GM19438 (cell line): ENCODE results near the gene NAA15.
"Not testable (repeated sequence)": the region's sequence is repeated elsewhere in the genome, so short reads cannot be mapped to it uniquely, and the experiment has no call there.

ENCODE experiments used
- ATAC-seq: cut with Tn5 transposase; IDR thresholded peaks from one replicate; pipeline ENCODE4 v1.9.1; 2021; ENCODE audit warnings: low read depth; ENCODE audit not compliant: unreplicated experiment

The NAA15 gene

GRCh38 chr4:139295942-139296299 lies 5.4 kb upstream of the NAA15 start:
- ATAC-seq = no peak

DNA sequence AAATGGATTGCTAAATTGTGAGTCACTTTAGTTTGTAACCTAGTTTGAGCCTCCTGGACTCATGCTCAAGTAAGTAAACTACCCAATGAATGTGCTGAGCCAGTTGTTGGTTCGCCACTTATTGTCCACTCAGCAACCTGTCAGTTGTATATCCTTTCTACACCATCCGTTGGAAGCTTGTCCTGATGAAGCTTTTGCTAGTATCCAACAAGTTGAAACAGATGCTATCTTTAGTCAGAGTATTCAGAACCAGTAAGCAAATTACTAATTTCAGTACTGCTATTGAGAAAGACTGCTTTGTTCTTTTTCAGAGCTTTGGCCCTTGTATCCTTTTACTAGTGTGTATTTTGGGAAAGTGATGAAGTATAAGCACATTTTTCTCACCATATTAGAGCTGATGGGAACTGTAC lies 4.3 kb upstream of the NAA15 start:
- no peak for ATAC-seq

DNA sequence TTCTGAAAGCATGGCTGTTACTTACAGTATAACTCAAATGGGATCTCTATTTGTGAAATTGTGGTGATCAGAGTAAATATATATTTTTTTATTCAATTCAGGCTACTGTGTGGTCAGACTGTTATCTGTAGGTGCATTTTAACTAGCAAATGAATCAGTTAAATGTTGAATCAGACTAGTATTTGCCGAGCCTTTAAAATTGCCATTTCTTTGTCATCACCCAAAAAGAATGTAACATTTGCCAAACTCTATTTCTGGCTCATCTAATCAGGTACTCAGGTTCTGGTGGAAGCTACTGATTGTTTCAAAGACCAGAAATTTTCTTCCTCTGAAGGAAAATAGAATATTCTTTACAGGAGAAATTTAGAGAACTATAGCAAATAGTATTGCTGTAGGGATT lies 1.8 kb upstream of the NAA15 start:
- ATAC-seq = no peak

DNA sequence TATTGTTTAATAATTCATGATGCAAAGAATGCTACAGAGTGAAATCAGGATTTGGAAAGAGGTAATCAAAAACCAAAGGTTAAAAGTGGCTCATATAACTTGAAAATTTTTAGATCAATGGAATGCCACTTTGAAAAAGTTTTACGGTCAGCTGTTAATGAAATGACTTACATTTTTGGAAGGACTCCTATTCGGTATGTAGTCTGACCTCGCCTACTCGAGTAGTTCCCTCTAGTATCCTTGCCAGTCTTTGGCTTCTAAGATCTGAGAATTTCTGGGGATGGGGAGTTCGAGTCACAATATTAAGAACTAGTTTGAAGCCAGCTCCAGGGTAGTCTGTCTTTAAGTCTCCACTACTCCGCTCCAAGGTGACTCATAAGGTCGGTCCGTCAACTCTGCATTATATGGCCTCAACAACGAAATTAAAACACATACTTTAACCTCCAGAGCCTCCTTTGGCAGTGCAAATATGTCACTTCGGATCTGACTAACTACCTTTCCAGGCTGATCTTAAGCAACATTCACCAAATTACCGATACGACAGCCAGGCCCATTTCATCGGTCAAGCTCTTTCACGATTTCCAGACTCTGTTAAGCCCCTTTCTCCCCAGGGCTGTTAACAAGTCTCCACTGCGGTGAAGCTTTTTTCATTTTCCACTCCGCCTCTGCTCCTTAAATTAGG lies 733 bp upstream of the NAA15 start:
- ATAC-seq = peak; percentile 11

- ATAC-seq = peak; percentile 29
Measured at GRCh38 chr4:139301821-139302611, 711 bp downstream of the NAA15 start, which contains the start of gene NDUFC1. TSS of gene NDUFC1 (minus strand) at chr4:139302477. CDS start at chr4:139295798, 6,679 bp downstream.

GRCh38 chr4:139304920-139305319 lies 3.6 kb downstream of the NAA15 start:
- ATAC-seq = no peak

GRCh38 chr4:139311909-139312308 lies 10.6 kb downstream of the NAA15 start:
- ATAC-seq = no peak

DNA sequence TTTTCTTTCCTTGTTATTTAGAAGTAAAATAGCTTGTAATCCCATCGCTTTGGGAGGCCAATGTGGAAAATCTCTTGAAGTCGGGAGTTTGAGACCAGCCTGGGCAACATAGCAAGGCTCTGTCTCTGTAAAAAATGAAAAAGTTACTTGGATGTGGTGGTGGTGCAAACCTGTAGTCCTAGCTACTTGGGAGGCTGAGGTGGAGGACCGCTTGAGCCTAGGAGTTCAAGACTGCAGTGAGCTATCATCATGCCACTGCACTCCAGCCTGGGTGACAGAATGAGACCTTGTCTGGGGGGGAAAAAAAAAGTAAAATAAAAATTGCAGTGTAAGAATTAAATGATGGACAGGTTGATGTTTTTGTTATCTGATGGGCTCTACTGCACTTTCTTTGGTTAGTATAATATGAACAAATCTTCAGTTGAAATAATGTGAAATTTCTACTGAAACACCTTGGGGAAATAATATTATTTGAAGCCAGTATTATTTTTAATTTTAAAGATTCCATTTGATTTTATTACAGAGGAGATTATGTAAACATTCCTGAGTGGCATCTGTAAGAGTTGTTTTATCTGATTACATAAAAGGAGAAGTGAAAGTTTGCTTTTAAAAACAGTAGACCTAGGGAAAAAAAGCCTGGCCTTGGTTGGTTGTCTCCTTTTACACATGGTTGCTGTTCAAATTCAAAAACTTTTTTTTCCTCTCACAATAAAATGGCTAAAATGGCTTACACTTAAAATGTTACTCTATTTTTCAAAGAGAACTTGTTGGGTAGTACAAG lies 11.4 kb downstream of the NAA15 start:
- no peak for ATAC-seq

GRCh38 chr4:139313414-139313813 lies 12.1 kb downstream of the NAA15 start:
- not testable (repeated sequence) for ATAC-seq

GRCh38 chr4:139314047-139314800 lies 12.9 kb downstream of the NAA15 start:
- no peak for ATAC-seq

DNA sequence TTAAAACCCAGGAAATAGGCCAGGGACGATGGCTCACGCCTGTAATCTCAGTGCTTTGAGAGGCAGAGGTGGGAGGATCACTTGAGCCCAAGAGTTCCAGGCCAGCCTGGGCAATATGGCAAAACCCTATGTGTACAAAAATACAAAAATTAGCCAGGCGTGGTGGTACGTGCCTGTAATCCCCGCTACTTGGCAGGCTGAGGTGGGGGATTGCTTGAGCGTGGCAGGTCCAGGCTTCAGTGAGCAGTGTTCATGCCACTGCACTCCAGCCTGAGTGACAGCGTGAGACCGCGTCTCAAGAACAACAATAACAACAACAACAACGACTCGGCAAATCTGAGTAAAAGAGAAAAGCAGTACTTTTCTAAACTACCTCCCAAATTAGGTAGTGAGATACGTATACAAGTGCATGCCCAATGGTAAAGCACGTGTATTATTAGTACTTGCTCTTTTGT lies 13.9 kb downstream of the NAA15 start:
- peak; percentile 66 for ATAC-seq

- ATAC-seq = no peak
Measured at GRCh38 chr4:139316733-139317132, 15.4 kb downstream of the NAA15 start.

DNA sequence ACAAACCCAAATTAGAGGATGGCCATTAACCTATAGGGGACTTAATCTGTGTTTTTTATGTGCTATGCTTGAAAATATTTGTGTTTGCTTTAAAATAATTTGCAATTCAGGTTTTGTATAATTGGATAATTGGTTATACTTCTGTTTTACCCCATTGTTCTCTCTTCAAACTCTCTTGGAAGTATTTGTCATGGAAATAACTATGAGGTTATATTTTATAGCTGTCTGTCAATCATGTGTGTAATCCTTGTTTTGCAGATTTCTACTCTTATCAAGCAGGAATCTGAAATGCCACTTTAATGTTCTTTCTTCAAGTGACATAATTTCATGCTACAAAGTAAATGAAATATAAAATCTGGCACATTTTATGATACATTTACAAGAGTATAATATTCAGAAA lies 16.3 kb downstream of the NAA15 start:
- no peak for ATAC-seq

- no peak for ATAC-seq
Measured at GRCh38 chr4:139319571-139319970, 18.3 kb downstream of the NAA15 start.

GRCh38 chr4:139322070-139322469 lies 20.8 kb downstream of the NAA15 start:
- not testable (repeated sequence) for ATAC-seq

- not testable (repeated sequence) for ATAC-seq
Measured at GRCh38 chr4:139322541-139322940, 21.2 kb downstream of the NAA15 start.

DNA sequence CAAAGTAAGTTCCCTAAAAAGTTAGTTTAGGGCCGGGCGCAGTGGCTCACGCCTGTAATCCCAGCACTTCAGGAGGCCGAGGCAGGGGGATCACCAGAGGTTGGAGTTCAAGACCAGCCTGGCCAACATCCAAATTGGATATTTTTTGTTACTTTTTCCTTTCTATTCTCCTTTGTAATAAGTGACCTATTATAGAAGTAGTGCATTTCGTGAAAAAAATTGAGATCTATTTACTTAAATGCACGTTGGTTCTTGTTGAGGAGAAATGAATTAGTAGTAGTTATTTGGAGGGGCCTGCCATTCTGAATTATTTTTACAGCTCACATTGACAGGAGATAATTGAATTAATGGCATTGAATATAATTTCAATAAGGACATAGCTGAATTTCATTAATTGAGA lies 23.3 kb downstream of the NAA15 start:
- ATAC-seq = no peak

GRCh38 chr4:139329665-139330200 lies 28.4 kb downstream of the NAA15 start:
- ATAC-seq = no peak

DNA sequence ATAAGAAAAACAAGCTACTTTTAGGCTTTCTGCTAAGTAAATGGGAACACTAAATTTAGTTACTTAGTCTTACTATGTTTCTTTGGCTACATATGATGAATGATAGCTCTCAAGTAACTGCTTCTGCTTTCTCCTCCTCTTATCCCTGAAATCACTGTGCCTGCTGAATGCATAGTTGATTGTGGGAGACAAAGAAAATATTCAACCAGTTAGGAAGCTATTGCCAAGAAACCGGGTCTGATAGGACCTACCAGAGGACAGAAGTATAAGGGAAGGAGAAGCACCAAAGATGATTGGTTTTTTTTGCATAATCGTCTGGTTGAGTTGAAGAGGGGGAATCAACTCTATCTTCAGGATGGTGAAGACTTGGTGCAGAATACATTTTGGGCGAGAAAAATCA lies 29.0 kb downstream of the NAA15 start:
- ATAC-seq = no peak

GRCh38 chr4:139331185-139331584 lies 29.9 kb downstream of the NAA15 start:
- no peak for ATAC-seq
